Astrocyte (in vitro differentiated cells and primary cell): ENCODE data around the gene EMC10. TPM values are rescaled to one million over a fixed set of nuclear protein-coding genes. Genes with fewer than 3 reads are reported as not detected.

Experiments
- DNase-seq: peaks from one replicate; pipeline ENCODE4 v3.0.0-alpha.2; 2010; ENCODE audit warnings: low read depth
- FAIRE-seq: peaks from 2 replicates; lab custom pipeline; 2011; peaks lifted over from hg19 to GRCh38; lab: Jason Lieb, UNC
- H2AFZ ChIP-seq: 2 replicates; pipeline ENCODE4 v1.6.0; 2012; ENCODE audit warnings: low read depth, low read length, inconsistent platforms
- H3K27ac ChIP-seq: 2 replicates; pipeline ENCODE4 v1.5.1; 2011; ENCODE audit warnings: low read depth, low read length, inconsistent platforms
- H3K27me3 ChIP-seq: 2 replicates; pipeline ENCODE4 v1.6.0; 2011; ENCODE audit warnings: low read length, inconsistent platforms; ENCODE audit not compliant: insufficient read depth
- H3K36me3 ChIP-seq: 2 replicates; pipeline ENCODE4 v1.5.1; 2011; ENCODE audit warnings: low read length, inconsistent platforms; ENCODE audit not compliant: insufficient read depth
- H3K4me1 ChIP-seq: 2 replicates; pipeline ENCODE4 v1.5.1; 2011; ENCODE audit warnings: low read length, inconsistent platforms; ENCODE audit not compliant: insufficient read depth
- H3K4me2 ChIP-seq: 2 replicates; pipeline ENCODE4 v1.6.0; 2012; ENCODE audit warnings: low read length, inconsistent platforms
- H3K4me3 ChIP-seq: 2 replicates; pipeline ENCODE4 v1.5.1; 2011; ENCODE audit warnings: low read depth, mild to moderate bottlenecking, low read length, inconsistent platforms; ENCODE audit not compliant: insufficient read depth
- H3K79me2 ChIP-seq: 2 replicates; pipeline ENCODE4 v1.6.0; 2012; ENCODE audit warnings: mild to moderate bottlenecking, low read length, inconsistent platforms; ENCODE audit not compliant: insufficient read depth
- H3K9ac ChIP-seq: 2 replicates; pipeline ENCODE4 v1.6.0; 2012; ENCODE audit warnings: mild to moderate bottlenecking, low read length, inconsistent platforms
- H3K9me3 ChIP-seq: 2 replicates; pipeline ENCODE4 v1.5.1; 2012; ENCODE audit warnings: low read depth, mild to moderate bottlenecking, low read length, inconsistent platforms; ENCODE audit not compliant: insufficient read depth
- H4K20me1 ChIP-seq: 2 replicates; pipeline ENCODE4 v1.6.0; 2012; ENCODE audit warnings: low read length, inconsistent platforms; ENCODE audit not compliant: insufficient read depth
- H3K27ac Mint-ChIP-seq: one replicate; pipeline ENCODE4 v1.8.0; 2021; ENCODE audit warnings: mild to moderate bottlenecking, mixed read lengths; ENCODE audit not compliant: unreplicated experiment
- H3K27me3 Mint-ChIP-seq: one replicate; pipeline ENCODE4 v1.8.0; 2021; ENCODE audit warnings: low read depth, mixed read lengths; ENCODE audit not compliant: unreplicated experiment
- H3K36me3 Mint-ChIP-seq: one replicate; pipeline ENCODE4 v1.8.0; 2021; ENCODE audit warnings: low read depth, mixed read lengths; ENCODE audit not compliant: unreplicated experiment
- H3K4me1 Mint-ChIP-seq: one replicate; pipeline ENCODE4 v1.8.0; 2021; ENCODE audit warnings: low read depth, mixed read lengths; ENCODE audit not compliant: unreplicated experiment
- H3K4me3 Mint-ChIP-seq: one replicate; pipeline ENCODE4 v1.8.0; 2021; ENCODE audit warnings: mild to moderate bottlenecking, moderate library complexity, mixed read lengths; ENCODE audit not compliant: unreplicated experiment
- H3K9me3 Mint-ChIP-seq: one replicate; pipeline ENCODE4 v1.8.0; 2021; ENCODE audit warnings: mild to moderate bottlenecking, mixed read lengths; ENCODE audit not compliant: unreplicated experiment
- EZH2 ChIP-seq: IDR thresholded peaks from 2 replicates; pipeline ENCODE4 v1.6.1; 2012; ENCODE audit warnings: mild to moderate bottlenecking, low read length, inconsistent platforms; ENCODE audit not compliant: insufficient read depth
- total RNA-seq: library from RNA; stranded (reverse); gene quantifications from 2 replicates; pipeline ENCODE4 v1.2.1, GENCODE V29; 2021
- TF ChIP-seq, protein P1 (sequence below): IDR thresholded peaks from 2 replicates; pipeline ENCODE4 v1.5.1; 2011; ENCODE audit warnings: low read depth, mild to moderate bottlenecking, inconsistent platforms, low read length, moderate library complexity; ENCODE audit not compliant: insufficient read depth

EMC10 gene
- total RNA-seq, 1 donor from 2014 or later: not detected

DNA sequence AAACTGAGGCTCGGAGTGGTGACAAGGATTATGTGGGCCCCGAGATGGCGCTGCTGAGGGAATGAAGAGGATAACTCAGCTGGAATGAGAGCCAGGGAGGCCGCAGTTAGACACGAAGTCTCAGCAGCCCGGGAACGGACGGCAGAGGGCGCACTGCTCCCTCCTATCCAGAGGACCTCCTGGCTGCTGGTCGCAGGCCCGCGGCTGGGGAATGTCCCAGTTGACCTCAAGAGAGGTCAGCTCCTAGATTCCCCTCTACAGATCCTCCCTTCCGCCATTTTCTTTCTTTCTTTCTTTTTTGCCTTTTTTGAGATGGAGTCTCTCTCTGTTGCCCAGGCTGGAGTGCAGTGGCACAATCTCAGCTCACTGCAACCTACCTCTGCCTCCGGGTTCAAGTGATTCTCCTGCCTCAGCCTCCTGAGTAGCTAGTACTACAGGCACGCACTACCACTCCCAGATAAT, 61.5 kb downstream of the EMC10 start:
- Histone ChIP-seq H3K4me1 (no peaks in the 10 kb centered on the region), H3K36me3 (no peaks in the 10 kb centered on the region), H3K9ac (no peak overlapping the region), H2AFZ (no peak overlapping the region), H3K9me3 (peaks cover under 1% of the 10 kb centered on the region), H3K27ac (no peak overlapping the region), H3K27me3 (no peaks in the 10 kb centered on the region), H3K79me2 (no peaks in the 10 kb centered on the region), H3K4me3 (no peak overlapping the region), H4K20me1 (no peaks in the 10 kb centered on the region), H3K4me2 (no peak overlapping the region)
- no peak overlapping the region for H3K4me3 Mint-ChIP-seq
- no peak overlapping the region for H3K27ac Mint-ChIP-seq
- DNase-seq: peak; percentile 48
- no peaks in the 10 kb centered on the region for H3K36me3 Mint-ChIP-seq
- TF ChIP-seq EZH2: no peak
- TF ChIP-seq, protein P1, sequence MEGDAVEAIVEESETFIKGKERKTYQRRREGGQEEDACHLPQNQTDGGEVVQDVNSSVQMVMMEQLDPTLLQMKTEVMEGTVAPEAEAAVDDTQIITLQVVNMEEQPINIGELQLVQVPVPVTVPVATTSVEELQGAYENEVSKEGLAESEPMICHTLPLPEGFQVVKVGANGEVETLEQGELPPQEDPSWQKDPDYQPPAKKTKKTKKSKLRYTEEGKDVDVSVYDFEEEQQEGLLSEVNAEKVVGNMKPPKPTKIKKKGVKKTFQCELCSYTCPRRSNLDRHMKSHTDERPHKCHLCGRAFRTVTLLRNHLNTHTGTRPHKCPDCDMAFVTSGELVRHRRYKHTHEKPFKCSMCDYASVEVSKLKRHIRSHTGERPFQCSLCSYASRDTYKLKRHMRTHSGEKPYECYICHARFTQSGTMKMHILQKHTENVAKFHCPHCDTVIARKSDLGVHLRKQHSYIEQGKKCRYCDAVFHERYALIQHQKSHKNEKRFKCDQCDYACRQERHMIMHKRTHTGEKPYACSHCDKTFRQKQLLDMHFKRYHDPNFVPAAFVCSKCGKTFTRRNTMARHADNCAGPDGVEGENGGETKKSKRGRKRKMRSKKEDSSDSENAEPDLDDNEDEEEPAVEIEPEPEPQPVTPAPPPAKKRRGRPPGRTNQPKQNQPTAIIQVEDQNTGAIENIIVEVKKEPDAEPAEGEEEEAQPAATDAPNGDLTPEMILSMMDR: peak; percentile 62
- no peaks in the 10 kb centered on the region for H3K4me1 Mint-ChIP-seq
- peaks cover 14% of the 10 kb centered on the region for H3K9me3 Mint-ChIP-seq
- H3K27me3 Mint-ChIP-seq: no peaks in the 10 kb centered on the region
- FAIRE-seq: no peak

Other genes starting within 250 kb of the EMC10 start
- not detected in 2 replicates for gene KCNC3, start 147.1 kb upstream of the EMC10 start, total RNA-seq
- not detected in 2 replicates for gene NAPSA, start 110.9 kb upstream of the EMC10 start, total RNA-seq
- gene NR1H2, start 100.0 kb upstream of the EMC10 start, total RNA-seq: 33.4 and 34.8 TPM in 2 replicates
- gene POLD1, start 92.2 kb upstream of the EMC10 start, total RNA-seq: 18.9 and 19.9 TPM in 2 replicates
- 0.14 TPM in 1 of 2 replicates, not detected in the other for gene SPIB, start 57.6 kb upstream of the EMC10 start, total RNA-seq
- not detected in 2 replicates for gene MYBPC2, start 43.6 kb upstream of the EMC10 start, total RNA-seq
- gene GARIN5A, start 341 bp downstream of the EMC10 start, total RNA-seq: not detected in 2 replicates
- gene JOSD2, start 34.7 kb downstream of the EMC10 start, total RNA-seq: not detected in 2 replicates
- gene ASPDH, start 37.4 kb downstream of the EMC10 start, total RNA-seq: not detected in 2 replicates
- not detected in 2 replicates for gene LRRC4B, start 91.9 kb downstream of the EMC10 start, total RNA-seq
- gene SYT3, start 163.4 kb downstream of the EMC10 start, total RNA-seq: not detected in 2 replicates
- not detected in 2 replicates for gene C19orf81, start 172.9 kb downstream of the EMC10 start, total RNA-seq
- gene SHANK1, start 243.3 kb downstream of the EMC10 start, total RNA-seq: not detected in 2 replicates
- gene CLEC11A, start 246.9 kb downstream of the EMC10 start, total RNA-seq: not detected in 2 replicates